SK-N-MC (cell line): Measurements from ENCODE around the gene ABCG1.

Source experiments
- EZH2 ChIP-seq: fragments of 200-600 bp; sonication (generic); IDR thresholded peaks from one replicate; pipeline ENCODE4 v1.6.1; 2017; ENCODE audit warnings: antibody characterized with exemption
- POLR2AphosphoS5 ChIP-seq: IDR thresholded peaks from 2 replicates; pipeline ENCODE4 v1.6.1; 2012; ENCODE audit warnings: mild to moderate bottlenecking, low read depth, low read length, borderline replicate concordance

DNA sequence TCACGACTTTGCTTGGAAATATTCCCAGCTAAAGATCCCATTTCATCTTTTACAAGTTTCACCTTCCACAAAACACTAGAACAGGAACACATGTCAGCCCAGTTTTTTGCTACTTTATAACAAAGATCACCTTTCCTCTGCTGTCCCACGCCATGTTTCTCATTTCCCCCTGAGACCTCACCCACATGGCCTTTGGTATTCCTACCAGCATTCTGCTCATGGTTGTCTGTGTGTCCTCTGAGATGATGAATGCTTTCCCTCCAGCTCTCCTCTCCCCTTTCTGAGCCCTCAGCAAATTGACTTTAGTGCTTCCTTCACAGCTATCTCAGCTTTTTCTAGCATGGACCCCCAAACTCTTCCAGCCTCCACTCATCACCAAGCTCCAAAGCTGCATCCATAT, 32.3 kb upstream of the ABCG1 start:
- TF ChIP-seq POLR2AphosphoS5 (no peak), EZH2 (no peak)
